MCF 10A (cell line): ENCODE measurements around the gene NCOR2. TPM values are rescaled to one million over a fixed set of nuclear protein-coding genes. Genes with fewer than 3 reads are reported as not detected.
"Not testable (repeated sequence)": the region's sequence is repeated elsewhere in the genome, so short reads cannot be mapped to it uniquely, and the experiment has no call there.

Experiments used
- BruUV-seq: library from RNA; stranded (reverse); fragments of 400-500 nt; replicated peaks from 2 replicates; lab custom pipeline; 2021; lab: Mats Ljungman, UMichigan
- CTCF ChIA-PET: fragments of 300-600 bp; sonication (Branson Sonifier 250); formaldehyde crosslinking; extraction: SDS; loops from one replicate; lab custom pipeline; 2021; ENCODE audit warnings: antibody characterized with exemption, inconsistent platforms; lab: Yijun Ruan, JAX
- POLR2A ChIA-PET: fragments of 300-600, 350-650 bp; sonication (Branson Sonifier 250); formaldehyde crosslinking; extraction: SDS; loops from one replicate; lab custom pipeline; 2020; ENCODE audit warnings: antibody characterized with exemption, inconsistent platforms; lab: Yijun Ruan, JAX
- DNase-seq: peaks from one replicate; pipeline ENCODE4 v3.0.0-alpha.2; 2018; ENCODE audit not compliant: unreplicated experiment
- H3K27ac Mint-ChIP-seq: one replicate; pipeline ENCODE4 v1.8.0; 2022; ENCODE audit warnings: mild to moderate bottlenecking, low read depth, mixed read lengths; ENCODE audit not compliant: unreplicated experiment
- H3K27me3 Mint-ChIP-seq: one replicate; pipeline ENCODE4 v1.8.0; 2022; ENCODE audit warnings: mixed read lengths; ENCODE audit not compliant: insufficient read depth, unreplicated experiment
- H3K36me3 Mint-ChIP-seq: one replicate; pipeline ENCODE4 v1.8.0; 2022; ENCODE audit warnings: mild to moderate bottlenecking, moderate library complexity, mixed read lengths; ENCODE audit not compliant: insufficient read depth, unreplicated experiment
- H3K4me1 Mint-ChIP-seq: one replicate; pipeline ENCODE4 v1.8.0; 2022; ENCODE audit warnings: mixed read lengths; ENCODE audit not compliant: insufficient read depth, unreplicated experiment
- H3K4me3 Mint-ChIP-seq: one replicate; pipeline ENCODE4 v1.8.0; 2022; ENCODE audit warnings: mild to moderate bottlenecking, moderate library complexity, mixed read lengths; ENCODE audit not compliant: unreplicated experiment
- H3K9me3 Mint-ChIP-seq: one replicate; pipeline ENCODE4 v1.8.0; 2022; ENCODE audit warnings: mixed read lengths; ENCODE audit not compliant: unreplicated experiment
- CTCF ChIP-seq: fragments of 200-600 bp; IDR thresholded peaks from one replicate; pipeline ENCODE4 v1.8.0; 2022; ENCODE audit warnings: antibody characterized with exemption, mild to moderate bottlenecking; ENCODE audit not compliant: unreplicated experiment
- intact Hi-C: fragments of 100-400 bp; cut with micrococcal nuclease; formaldehyde crosslinking; loops from 2 replicates; pipeline ENCODE4 v1.14.1; 2022
- total RNA-seq: library from RNA; stranded (reverse); gene quantifications from 2 replicates; pipeline ENCODE4 v1.2.3, GENCODE V29; 2022

NCOR2 gene
- total RNA-seq, 1 experiment from 2014 or later, result 145 TPM

- no peak for DNase-seq
- ChIA-PET CTCF (no interaction called here), POLR2A (no interaction called here)
- H3K27ac Mint-ChIP-seq, result no peak overlapping the region
- no peak for TF ChIP-seq CTCF
- no TSS peak for BruUV-seq
- no peaks in the 10 kb centered on the region for H3K9me3 Mint-ChIP-seq
- peaks cover 22% of the 10 kb centered on the region for H3K4me1 Mint-ChIP-seq
- intact Hi-C loops, result no loop called here
- no peaks in the 10 kb centered on the region for H3K27me3 Mint-ChIP-seq
- no peak overlapping the region for H3K4me3 Mint-ChIP-seq
- H3K36me3 Mint-ChIP-seq, result no peaks in the 10 kb centered on the region
Measured at GRCh38 chr12:124590447-124590846, 23.0 kb upstream of the NCOR2 start.

- peak; percentile 69 for DNase-seq
- Mint-ChIP-seq H3K27ac (peak overlapping the region; percentile 70), H3K27me3 (no peaks in the 10 kb centered on the region), H3K9me3 (no peaks in the 10 kb centered on the region), H3K4me3 (peak overlapping the region; percentile 32), H3K4me1 (peaks cover 22% of the 10 kb centered on the region), H3K36me3 (no peaks in the 10 kb centered on the region)
- TF ChIP-seq CTCF, result no peak
- POLR2A ChIA-PET, result interaction anchor here (0.7 kb wide), 1 partner anchor 19 kb away, joined by 3 read pairs; no protein-coding TSS in a partner anchor
- intact Hi-C loops, result no loop called here
- CTCF ChIA-PET, result interaction anchor here (0.5 to 0.7 kb wide), 2 partner anchors 51 to 553 kb away, joined by 3 to 4 read pairs; no protein-coding TSS in a partner anchor
- TSS peak; percentile 87 for BruUV-seq
Measured at GRCh38 chr12:124588751-124589267, 21.4 kb upstream of the NCOR2 start.

DNA sequence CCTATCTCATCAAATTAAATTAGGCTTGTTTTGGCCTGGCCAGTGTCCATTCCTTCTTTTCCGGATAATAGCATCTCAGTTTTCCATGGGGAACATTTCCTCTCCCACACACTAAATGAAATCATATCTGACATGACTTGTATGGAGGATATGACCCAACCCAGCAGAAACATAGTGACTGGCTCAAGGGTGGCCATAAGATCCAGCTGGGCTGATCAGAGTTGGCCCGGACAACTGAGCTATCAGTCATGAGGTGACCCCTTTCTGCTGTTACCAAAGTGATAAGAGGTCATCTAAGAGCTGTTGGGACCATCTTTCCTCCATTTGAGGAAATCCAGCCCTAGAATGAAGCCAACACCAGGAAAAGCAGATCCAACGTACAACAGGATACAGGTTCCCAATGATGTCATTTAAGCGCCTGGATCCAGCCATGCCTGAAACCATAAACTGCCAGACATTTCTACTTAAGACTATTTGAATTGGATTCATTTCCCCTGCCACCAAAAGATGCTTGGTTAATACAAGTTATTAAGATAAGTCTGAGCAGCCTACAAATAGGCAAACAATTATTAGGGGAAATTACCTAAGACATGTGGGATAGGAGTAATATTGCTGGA, 20.7 kb upstream of the NCOR2 start:
- ChIA-PET POLR2A (no interaction called here), CTCF (interaction anchor here (0.5 kb wide), 1 partner anchor 552 kb away, joined by 4 read pairs; no protein-coding TSS in a partner anchor)
- no peaks in the 10 kb centered on the region for H3K36me3 Mint-ChIP-seq
- H3K27ac Mint-ChIP-seq, result no peak overlapping the region
- BruUV-seq, result no TSS peak
- intact Hi-C loops, result no loop called here
- no peaks in the 10 kb centered on the region for H3K27me3 Mint-ChIP-seq
- no peaks in the 10 kb centered on the region for H3K9me3 Mint-ChIP-seq
- DNase-seq, result no peak
- TF ChIP-seq CTCF, result no peak
- H3K4me3 Mint-ChIP-seq, result no peak overlapping the region
- H3K4me1 Mint-ChIP-seq, result peaks cover 22% of the 10 kb centered on the region

- BruUV-seq, result no TSS peak
Measured at GRCh38 chr12:124586756-124587155, 19.3 kb upstream of the NCOR2 start.

GRCh38 chr12:124584494-124584893, 17.1 kb upstream of the NCOR2 start:
- H3K9me3 Mint-ChIP-seq, POLR2A ChIA-PET, DNase-seq, intact Hi-C loops, H3K4me3 Mint-ChIP-seq, H3K27ac Mint-ChIP-seq, BruUV-seq, H3K27me3 Mint-ChIP-seq, H3K36me3 Mint-ChIP-seq: not testable (repeated sequence)
- CTCF ChIA-PET, result interaction anchor here (1.3 kb wide), 1 partner anchor 96 kb away, joined by 3 read pairs; no protein-coding TSS in a partner anchor
- H3K4me1 Mint-ChIP-seq, result peaks cover 23% of the 10 kb centered on the region

More at GRCh38 chr12:124586756-124587155, 19.3 kb upstream of the NCOR2 start:
- POLR2A ChIA-PET, result interaction anchor here (0.7 to 1.2 kb wide), 2 partner anchors 13 to 96 kb away, joined by 3 to 4 read pairs; no protein-coding TSS in a partner anchor
- H3K27me3 Mint-ChIP-seq, result no peaks in the 10 kb centered on the region
- no peak for TF ChIP-seq CTCF
- H3K4me3 Mint-ChIP-seq, result no peak overlapping the region
- CTCF ChIA-PET, result no interaction called here
- no peaks in the 10 kb centered on the region for H3K36me3 Mint-ChIP-seq
- no peaks in the 10 kb centered on the region for H3K9me3 Mint-ChIP-seq
- DNase-seq, result no peak
- no peak overlapping the region for H3K27ac Mint-ChIP-seq
- intact Hi-C loops, result no loop called here
- H3K4me1 Mint-ChIP-seq, result peaks cover 13% of the 10 kb centered on the region
